ENCODE measurements around the gene SYK. TPM values are rescaled to one million over a fixed set of nuclear protein-coding genes. Genes with fewer than 3 reads are reported as not detected.
A peak's percentile ranks its signal among the peaks of the same experiment; 100 is the strongest.

SYK gene
- total RNA-seq, 4 donors from 2014 or later: 43.7 to 54.9 (median 47.9) TPM

DNA sequence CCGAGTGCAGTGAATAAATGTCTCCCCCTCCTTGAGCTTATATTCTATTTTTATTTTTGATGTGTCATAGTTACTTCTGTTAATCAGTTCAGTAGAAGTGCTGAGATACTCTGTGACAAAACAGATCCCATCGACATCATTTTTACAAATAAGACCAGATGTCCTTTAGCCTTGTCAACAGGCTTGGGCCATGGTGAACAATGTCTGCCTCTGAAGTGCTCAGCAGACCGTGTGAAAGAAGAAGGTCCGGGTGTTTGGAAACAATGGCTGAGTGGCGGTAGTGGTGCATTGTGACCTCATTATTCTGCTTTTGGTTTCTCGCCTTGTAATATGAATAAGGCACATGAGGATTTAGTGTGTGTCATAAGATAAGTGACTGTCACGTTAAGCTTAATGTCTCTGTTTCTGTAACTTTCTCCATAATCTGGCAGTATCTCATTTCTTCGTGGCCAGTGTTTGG is 71.2 kb downstream of the SYK start:
- no peaks in the 10 kb centered on the region for H3K9me3 ChIP-seq
- H3K4me3 ChIP-seq: no peak overlapping the region
- no peaks in the 10 kb centered on the region for H3K27me3 ChIP-seq
- no peak for TF ChIP-seq POLR2A (IDR thresholded peaks at IDR 0.05)
- TF ChIP-seq, protein P1, sequence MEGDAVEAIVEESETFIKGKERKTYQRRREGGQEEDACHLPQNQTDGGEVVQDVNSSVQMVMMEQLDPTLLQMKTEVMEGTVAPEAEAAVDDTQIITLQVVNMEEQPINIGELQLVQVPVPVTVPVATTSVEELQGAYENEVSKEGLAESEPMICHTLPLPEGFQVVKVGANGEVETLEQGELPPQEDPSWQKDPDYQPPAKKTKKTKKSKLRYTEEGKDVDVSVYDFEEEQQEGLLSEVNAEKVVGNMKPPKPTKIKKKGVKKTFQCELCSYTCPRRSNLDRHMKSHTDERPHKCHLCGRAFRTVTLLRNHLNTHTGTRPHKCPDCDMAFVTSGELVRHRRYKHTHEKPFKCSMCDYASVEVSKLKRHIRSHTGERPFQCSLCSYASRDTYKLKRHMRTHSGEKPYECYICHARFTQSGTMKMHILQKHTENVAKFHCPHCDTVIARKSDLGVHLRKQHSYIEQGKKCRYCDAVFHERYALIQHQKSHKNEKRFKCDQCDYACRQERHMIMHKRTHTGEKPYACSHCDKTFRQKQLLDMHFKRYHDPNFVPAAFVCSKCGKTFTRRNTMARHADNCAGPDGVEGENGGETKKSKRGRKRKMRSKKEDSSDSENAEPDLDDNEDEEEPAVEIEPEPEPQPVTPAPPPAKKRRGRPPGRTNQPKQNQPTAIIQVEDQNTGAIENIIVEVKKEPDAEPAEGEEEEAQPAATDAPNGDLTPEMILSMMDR (IDR thresholded peaks at IDR 0.05): no peak
- intact Hi-C loops (cut with DNase I): loop anchor here (10.0 kb wide), 1 partner anchor 728 kb away; no protein-coding TSS in a partner anchor
- peaks cover 0 to 17% (median 9%) of the 10 kb centered on the region in 3 donors for H3K4me1 ChIP-seq
- 69 to 74% methylated on average over 8 of the region's 8 CpGs for WGBS, 2 donors
- H3K27ac ChIP-seq: no peak overlapping the region
- DNase-seq: no peak
- peaks cover 0 to 53% (median 0%) of the 10 kb centered on the region in 3 donors for H3K36me3 ChIP-seq

DNA sequence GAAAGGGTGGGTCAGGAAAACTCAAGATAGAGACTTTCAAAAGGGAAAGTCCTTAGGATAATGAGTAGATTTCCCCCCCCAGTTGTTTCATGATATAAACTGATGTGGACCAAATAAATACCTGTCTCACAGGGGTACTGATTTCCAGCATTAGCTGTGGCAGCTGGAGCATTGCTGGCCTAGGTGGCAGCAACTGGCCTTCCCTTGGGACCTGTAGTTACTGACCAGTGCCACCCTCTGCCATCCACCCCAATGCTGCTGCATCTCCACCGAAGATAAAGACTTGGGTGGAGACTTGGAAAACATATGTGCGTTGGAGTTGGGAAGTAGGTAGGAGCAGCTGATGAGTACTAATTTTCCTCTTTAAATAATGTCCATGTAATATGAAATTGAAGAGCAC is 71.8 kb downstream of the SYK start:
- Histone ChIP-seq H3K36me3 (peaks cover 0 to 59% (median 0%) of the 10 kb centered on the region in 3 donors), H3K9me3 (no peaks in the 10 kb centered on the region), H3K4me1 (peaks cover 0 to 22% (median 9%) of the 10 kb centered on the region in 3 donors), H3K4me3 (no peak overlapping the region), H3K27me3 (no peaks in the 10 kb centered on the region), H3K27ac (no peak overlapping the region)
- TF ChIP-seq, protein P1 (IDR thresholded peaks at IDR 0.05): no peak
- TF ChIP-seq POLR2A (IDR thresholded peaks at IDR 0.05): no peak
- DNase-seq: no peak
- 92 to 100% methylated on average over 1 to 2 of the region's 2 CpGs for WGBS, 2 donors
- intact Hi-C loops (cut with DNase I): loop anchor here (10.0 kb wide), 1 partner anchor 729 kb away; no protein-coding TSS in a partner anchor

DNA sequence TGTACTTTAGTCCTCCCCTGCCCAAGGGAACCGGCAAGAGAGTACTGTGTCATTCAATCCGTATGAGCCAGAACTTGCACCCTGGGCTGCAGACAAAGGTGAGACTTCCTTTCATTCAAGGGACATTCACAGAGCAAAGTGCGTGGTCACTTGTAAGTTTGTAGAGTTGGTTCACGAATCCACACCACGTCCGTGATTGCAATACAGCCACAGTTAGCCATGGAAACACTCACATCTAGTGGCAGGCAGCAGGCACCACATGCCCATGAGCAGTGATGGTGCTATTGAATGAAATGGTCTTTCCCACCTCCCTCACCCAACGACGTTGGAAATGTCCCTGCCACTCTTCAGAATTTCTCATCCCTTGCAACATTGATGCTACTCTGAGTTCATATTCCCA is 72.6 kb downstream of the SYK start:
- H3K27me3 ChIP-seq: no peaks in the 10 kb centered on the region
- H3K36me3 ChIP-seq: peaks cover 0 to 62% (median 0%) of the 10 kb centered on the region in 3 donors
- H3K4me1 ChIP-seq: peaks cover 0 to 30% (median 9%) of the 10 kb centered on the region in 3 donors
- TF ChIP-seq, protein P1 (IDR thresholded peaks at IDR 0.05): no peak
- TF ChIP-seq POLR2A (IDR thresholded peaks at IDR 0.05): no peak
- no peak overlapping the region for H3K4me3 ChIP-seq
- 77 to 93% methylated on average over 4 to 8 of the region's 8 CpGs for WGBS, 2 donors
- no peaks in the 10 kb centered on the region for H3K9me3 ChIP-seq
- DNase-seq: no peak
- no peak overlapping the region for H3K27ac ChIP-seq
- intact Hi-C loops (cut with DNase I): loop anchor here (10.0 kb wide), 1 partner anchor 729 kb away; no protein-coding TSS in a partner anchor

DNA sequence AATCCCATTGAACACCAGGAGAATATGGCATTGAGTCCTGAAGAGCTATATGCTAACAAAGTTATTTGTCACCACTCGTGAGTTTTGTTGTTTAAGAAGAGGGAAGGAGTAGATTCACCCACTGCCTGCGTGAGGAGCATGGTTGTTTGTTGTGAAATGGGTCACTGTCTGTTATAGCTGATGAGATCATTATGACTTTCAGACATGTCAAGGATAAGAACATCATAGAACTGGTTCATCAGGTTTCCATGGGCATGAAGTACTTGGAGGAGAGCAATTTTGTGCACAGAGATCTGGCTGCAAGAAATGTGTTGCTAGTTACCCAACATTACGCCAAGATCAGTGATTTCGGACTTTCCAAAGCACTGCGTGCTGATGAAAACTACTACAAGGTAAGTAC is 76.9 kb downstream of the SYK start:
- Histone ChIP-seq H3K27ac (peak overlapping the region in 1 of 4 donors; percentile 23), H3K9me3 (no peaks in the 10 kb centered on the region), H3K36me3 (peaks cover 4 to 88% (median 7%) of the 10 kb centered on the region in 3 donors), H3K27me3 (no peaks in the 10 kb centered on the region), H3K4me1 (peaks cover 0 to 14% (median 0%) of the 10 kb centered on the region in 3 donors), H3K4me3 (no peak overlapping the region)
- intact Hi-C loops (cut with DNase I): loop anchor here (10.0 kb wide), 1 partner anchor 734 kb away; no protein-coding TSS in a partner anchor
- 73 to 83% methylated on average over 5 of the region's 5 CpGs for WGBS, 2 donors
- no peak for DNase-seq
- TF ChIP-seq, protein P1 (IDR thresholded peaks at IDR 0.05): no peak
- TF ChIP-seq POLR2A (IDR thresholded peaks at IDR 0.05): no peak

DNA sequence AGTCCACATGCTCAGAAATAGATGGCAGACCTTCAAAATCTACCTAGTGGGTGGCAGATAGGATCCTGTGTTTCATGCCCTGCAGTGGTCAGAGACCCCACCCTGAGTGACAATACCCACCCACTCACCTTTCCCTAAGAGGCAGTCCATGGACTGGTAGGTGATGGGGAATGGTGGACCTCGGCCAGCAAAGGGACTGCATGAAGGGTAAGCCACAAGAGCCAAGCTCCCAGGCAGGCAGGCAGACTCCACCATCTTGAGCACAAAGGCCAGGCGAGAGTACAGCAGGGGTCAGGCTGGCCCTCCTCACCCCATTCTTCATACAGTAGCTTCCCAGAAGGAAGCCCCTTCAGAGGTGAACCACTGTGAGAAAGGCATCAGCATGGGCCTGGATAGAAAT is 78.4 kb downstream of the SYK start:
- TF ChIP-seq POLR2A (IDR thresholded peaks at IDR 0.05): no peak
- TF ChIP-seq, protein P1 (IDR thresholded peaks at IDR 0.05): no peak
- intact Hi-C loops (cut with DNase I): loop anchor here (5.0 kb wide), 1 partner anchor 1183 kb away; no protein-coding TSS in a partner anchor
- no peak for DNase-seq
- Histone ChIP-seq H3K36me3 (peaks cover 4 to 77% (median 7%) of the 10 kb centered on the region in 3 donors), H3K4me1 (peaks cover 0 to 14% (median 0%) of the 10 kb centered on the region in 3 donors), H3K27ac (no peak overlapping the region), H3K9me3 (no peaks in the 10 kb centered on the region), H3K4me3 (no peak overlapping the region), H3K27me3 (no peaks in the 10 kb centered on the region)
- 64 to 85% methylated on average over 2 of the region's 2 CpGs for WGBS, 2 donors
